Nephron (organoid): ENCODE measurements around the gene SH3PXD2A.
A peak's percentile ranks its signal among the peaks of the same experiment; 100 is the strongest.

Experiments used
- H3K27ac Mint-ChIP-seq, 3 experiments: 2 replicates each; pipeline ENCODE4 v1.8.0; 2020; ENCODE audit warnings: mixed read lengths in 3 of 3, mild to moderate bottlenecking in 2 of 3, moderate library complexity in 1 of 3
- H3K27me3 Mint-ChIP-seq: 2 replicates; pipeline ENCODE4 v1.8.0; 2021; ENCODE audit warnings: low read depth, mild to moderate bottlenecking, moderate library complexity, mixed read lengths
- H3K36me3 Mint-ChIP-seq: 2 replicates; pipeline ENCODE4 v1.8.0; 2020; ENCODE audit warnings: low read depth, mixed read lengths
- H3K4me1 Mint-ChIP-seq: 2 replicates; pipeline ENCODE4 v1.8.0; 2020; ENCODE audit warnings: mixed read lengths
- H3K4me3 Mint-ChIP-seq, 3 experiments: 2 replicates each; pipeline ENCODE4 v1.8.0; 2020; ENCODE audit warnings: mild to moderate bottlenecking in 3 of 3, mixed read lengths in 3 of 3, moderate library complexity in 2 of 3
- H3K9me3 Mint-ChIP-seq: 2 replicates; pipeline ENCODE4 v1.8.0; 2020; ENCODE audit warnings: mixed read lengths
- TF ChIP-seq, protein P1 (sequence below), 3 experiments: fragments of 200-600 bp; sonication (generic); IDR thresholded peaks; one replicate each; pipeline ENCODE4 v1.5.0; 2021; ENCODE audit warnings: antibody characterized with exemption in 3 of 3; ENCODE audit not compliant: unreplicated experiment in 3 of 3

SH3PXD2A gene

GRCh38 chr10:103598654-103599115 is 256.7 kb downstream of the SH3PXD2A start:
- H3K4me1 Mint-ChIP-seq = peaks cover 37% of the 10 kb centered on the region
- peak overlapping the region; percentile 32 to 82 (median 32) for H3K27ac Mint-ChIP-seq
- H3K9me3 Mint-ChIP-seq = no peaks in the 10 kb centered on the region
- H3K27me3 Mint-ChIP-seq = peaks cover 4% of the 10 kb centered on the region
- H3K36me3 Mint-ChIP-seq = peaks cover 20% of the 10 kb centered on the region
- TF ChIP-seq, protein P1, sequence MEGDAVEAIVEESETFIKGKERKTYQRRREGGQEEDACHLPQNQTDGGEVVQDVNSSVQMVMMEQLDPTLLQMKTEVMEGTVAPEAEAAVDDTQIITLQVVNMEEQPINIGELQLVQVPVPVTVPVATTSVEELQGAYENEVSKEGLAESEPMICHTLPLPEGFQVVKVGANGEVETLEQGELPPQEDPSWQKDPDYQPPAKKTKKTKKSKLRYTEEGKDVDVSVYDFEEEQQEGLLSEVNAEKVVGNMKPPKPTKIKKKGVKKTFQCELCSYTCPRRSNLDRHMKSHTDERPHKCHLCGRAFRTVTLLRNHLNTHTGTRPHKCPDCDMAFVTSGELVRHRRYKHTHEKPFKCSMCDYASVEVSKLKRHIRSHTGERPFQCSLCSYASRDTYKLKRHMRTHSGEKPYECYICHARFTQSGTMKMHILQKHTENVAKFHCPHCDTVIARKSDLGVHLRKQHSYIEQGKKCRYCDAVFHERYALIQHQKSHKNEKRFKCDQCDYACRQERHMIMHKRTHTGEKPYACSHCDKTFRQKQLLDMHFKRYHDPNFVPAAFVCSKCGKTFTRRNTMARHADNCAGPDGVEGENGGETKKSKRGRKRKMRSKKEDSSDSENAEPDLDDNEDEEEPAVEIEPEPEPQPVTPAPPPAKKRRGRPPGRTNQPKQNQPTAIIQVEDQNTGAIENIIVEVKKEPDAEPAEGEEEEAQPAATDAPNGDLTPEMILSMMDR (IDR thresholded peaks at IDR 0.05; ENCODE audit: unreplicated experiment in 3 of 3) = peak; percentile 67 to 73 (median 73)
- H3K4me3 Mint-ChIP-seq = no peak overlapping the region

- H3K9me3 Mint-ChIP-seq = no peaks in the 10 kb centered on the region
- H3K4me1 Mint-ChIP-seq = peaks cover 37% of the 10 kb centered on the region
- no peak overlapping the region for H3K27ac Mint-ChIP-seq
- H3K36me3 Mint-ChIP-seq = peaks cover 8% of the 10 kb centered on the region
- H3K27me3 Mint-ChIP-seq = no peaks in the 10 kb centered on the region
- H3K4me3 Mint-ChIP-seq = no peak overlapping the region
- TF ChIP-seq, protein P1 (IDR thresholded peaks at IDR 0.05; ENCODE audit: unreplicated experiment in 3 of 3) = no peak
Observed at GRCh38 chr10:103597003-103597402, 258.4 kb downstream of the SH3PXD2A start.

DNA sequence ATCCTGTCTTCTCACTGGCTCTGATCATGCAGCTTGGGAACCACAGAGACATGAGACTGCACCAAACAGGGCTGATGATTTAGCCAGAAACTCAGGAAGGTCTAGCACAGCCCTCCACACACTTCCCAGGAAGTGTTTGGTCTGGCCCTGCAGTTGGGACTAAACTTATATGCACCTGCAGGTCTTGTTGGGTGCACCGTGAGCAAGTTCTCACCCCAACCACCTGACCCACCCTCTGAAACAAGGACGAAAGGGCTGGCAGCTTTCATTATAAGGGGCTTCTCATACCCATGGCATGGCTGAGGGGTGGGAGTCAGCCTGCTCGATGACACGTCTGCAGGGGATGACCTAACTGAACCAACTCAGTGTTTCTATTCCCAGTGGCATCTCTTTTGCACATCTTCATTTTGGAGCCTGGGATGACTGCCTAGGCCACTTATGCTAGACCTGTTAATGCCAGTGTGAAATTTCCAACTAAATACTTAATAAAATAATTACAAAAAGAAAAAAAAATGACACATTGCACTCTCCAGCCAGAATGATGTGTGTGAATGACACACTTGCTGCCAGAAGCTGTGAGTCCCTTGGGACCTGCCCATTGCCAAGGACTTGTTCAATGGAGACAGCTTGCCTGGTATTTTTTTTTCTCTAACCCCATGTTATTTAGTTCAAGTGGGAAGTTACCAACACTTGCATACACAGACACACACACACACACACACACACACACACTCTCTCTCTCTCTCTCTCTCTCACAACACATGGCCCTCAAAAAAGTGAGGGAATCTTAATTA is 259.2 kb downstream of the SH3PXD2A start:
- Mint-ChIP-seq H3K4me1 (peaks cover 37% of the 10 kb centered on the region), H3K36me3 (peaks cover 5% of the 10 kb centered on the region), H3K27ac (no peak overlapping the region), H3K4me3 (no peak overlapping the region), H3K27me3 (no peaks in the 10 kb centered on the region), H3K9me3 (no peaks in the 10 kb centered on the region)
- TF ChIP-seq, protein P1 (IDR thresholded peaks at IDR 0.05; ENCODE audit: unreplicated experiment in 3 of 3) = no peak

DNA sequence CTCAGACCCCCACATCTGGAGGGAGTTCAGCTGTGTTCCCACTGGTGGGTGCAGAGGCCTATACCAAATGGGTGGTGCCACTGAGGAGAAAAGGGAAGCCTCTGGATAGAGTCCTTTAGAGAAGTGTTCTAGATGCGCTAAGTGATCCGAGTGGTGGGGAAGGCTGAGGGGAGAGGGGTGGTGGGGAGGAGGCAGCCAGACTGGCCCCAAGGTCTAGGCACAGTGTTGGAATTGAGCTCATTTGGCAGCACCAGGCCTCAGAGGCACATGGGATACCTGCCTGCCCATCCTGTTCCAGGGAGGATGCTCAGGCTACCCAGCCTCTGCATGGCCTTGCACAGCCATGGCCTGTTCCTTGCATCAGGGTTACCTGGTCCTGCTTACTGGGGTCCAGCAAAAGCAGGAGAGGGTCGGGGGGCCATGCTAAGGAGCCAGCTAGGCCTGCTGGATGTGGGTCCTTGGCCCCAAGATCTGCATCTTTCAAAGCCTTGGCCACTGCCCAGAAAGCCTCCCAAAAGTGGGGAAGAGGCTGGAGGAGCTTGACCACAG is 262.3 kb downstream of the SH3PXD2A start:
- Mint-ChIP-seq H3K27me3 (peaks cover 4% of the 10 kb centered on the region), H3K36me3 (peaks cover 8% of the 10 kb centered on the region), H3K9me3 (no peaks in the 10 kb centered on the region), H3K27ac (no peak overlapping the region), H3K4me1 (peaks cover 27% of the 10 kb centered on the region), H3K4me3 (no peak overlapping the region)
- TF ChIP-seq, protein P1 (IDR thresholded peaks at IDR 0.05; ENCODE audit: unreplicated experiment in 3 of 3) = no peak

GRCh38 chr10:103592186-103593021 is 263.0 kb downstream of the SH3PXD2A start:
- TF ChIP-seq, protein P1 (IDR thresholded peaks at IDR 0.05; ENCODE audit: unreplicated experiment in 3 of 3) = peak; percentile 54 to 67 (median 63)
- H3K4me1 Mint-ChIP-seq = peaks cover 24% of the 10 kb centered on the region

More at GRCh38 chr10:103592186-103593021, 263.0 kb downstream of the SH3PXD2A start:
- H3K9me3 Mint-ChIP-seq = peaks cover 2% of the 10 kb centered on the region
- no peak overlapping the region for H3K27ac Mint-ChIP-seq
- H3K27me3 Mint-ChIP-seq = peaks cover 4% of the 10 kb centered on the region
- no peak overlapping the region for H3K4me3 Mint-ChIP-seq
- peaks cover 13% of the 10 kb centered on the region for H3K36me3 Mint-ChIP-seq
